Measurements from ENCODE around the gene GPR161.

GPR161 gene

DNA sequence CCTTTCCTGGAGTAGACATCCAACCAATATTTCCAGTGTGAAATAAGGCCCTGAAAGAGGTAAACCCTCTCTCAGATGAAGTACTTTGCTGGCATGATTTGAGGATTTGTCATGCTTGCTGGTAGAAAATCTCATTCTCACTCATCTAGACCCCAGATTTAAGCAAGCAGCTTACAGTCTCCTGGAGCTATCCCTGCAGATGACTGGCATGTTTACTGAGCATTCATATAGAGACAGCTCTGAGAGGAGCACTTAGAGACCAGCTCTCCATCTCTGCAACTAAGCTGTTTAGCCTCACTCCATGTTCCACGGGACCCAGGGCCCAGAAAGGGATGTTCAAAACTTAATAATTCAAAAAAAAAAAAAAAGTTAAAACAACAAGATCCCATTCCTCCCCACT is 34.2 kb downstream of the GPR161 start:
- Histone ChIP-seq H3K9me3 (ENCODE audit: insufficient read depth, low read length) (no peaks in the 10 kb centered on the region), H3K27ac (ENCODE audit: low read length) (no peak overlapping the region), H3K9ac (ENCODE audit: low read length) (no peak overlapping the region), H3K27me3 (ENCODE audit: low read depth, low read length) (no peaks in the 10 kb centered on the region), H3K79me2 (ENCODE audit: low read length) (no peaks in the 10 kb centered on the region), H3K4me2 (ENCODE audit: low read length) (no peak overlapping the region), H3K36me3 (replicated peaks; ENCODE audit: low read depth, low read length) (no peaks in the 10 kb centered on the region), H3K4me3 (ENCODE audit: low read length) (no peak overlapping the region), H2AFZ (ENCODE audit: low read depth, low read length) (no peak overlapping the region), H4K20me1 (ENCODE audit: insufficient read depth, low read length) (no peaks in the 10 kb centered on the region), H3K4me1 (ENCODE audit: low read length) (no peaks in the 10 kb centered on the region)
- TF ChIP-seq, protein P1, sequence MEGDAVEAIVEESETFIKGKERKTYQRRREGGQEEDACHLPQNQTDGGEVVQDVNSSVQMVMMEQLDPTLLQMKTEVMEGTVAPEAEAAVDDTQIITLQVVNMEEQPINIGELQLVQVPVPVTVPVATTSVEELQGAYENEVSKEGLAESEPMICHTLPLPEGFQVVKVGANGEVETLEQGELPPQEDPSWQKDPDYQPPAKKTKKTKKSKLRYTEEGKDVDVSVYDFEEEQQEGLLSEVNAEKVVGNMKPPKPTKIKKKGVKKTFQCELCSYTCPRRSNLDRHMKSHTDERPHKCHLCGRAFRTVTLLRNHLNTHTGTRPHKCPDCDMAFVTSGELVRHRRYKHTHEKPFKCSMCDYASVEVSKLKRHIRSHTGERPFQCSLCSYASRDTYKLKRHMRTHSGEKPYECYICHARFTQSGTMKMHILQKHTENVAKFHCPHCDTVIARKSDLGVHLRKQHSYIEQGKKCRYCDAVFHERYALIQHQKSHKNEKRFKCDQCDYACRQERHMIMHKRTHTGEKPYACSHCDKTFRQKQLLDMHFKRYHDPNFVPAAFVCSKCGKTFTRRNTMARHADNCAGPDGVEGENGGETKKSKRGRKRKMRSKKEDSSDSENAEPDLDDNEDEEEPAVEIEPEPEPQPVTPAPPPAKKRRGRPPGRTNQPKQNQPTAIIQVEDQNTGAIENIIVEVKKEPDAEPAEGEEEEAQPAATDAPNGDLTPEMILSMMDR (IDR thresholded peaks at IDR 0.05; ENCODE audit: low read depth, low read length): no peak
- TF ChIP-seq EZH2phosphoT487 (IDR thresholded peaks at IDR 0.05; ENCODE audit: low read depth): no peak

DNA sequence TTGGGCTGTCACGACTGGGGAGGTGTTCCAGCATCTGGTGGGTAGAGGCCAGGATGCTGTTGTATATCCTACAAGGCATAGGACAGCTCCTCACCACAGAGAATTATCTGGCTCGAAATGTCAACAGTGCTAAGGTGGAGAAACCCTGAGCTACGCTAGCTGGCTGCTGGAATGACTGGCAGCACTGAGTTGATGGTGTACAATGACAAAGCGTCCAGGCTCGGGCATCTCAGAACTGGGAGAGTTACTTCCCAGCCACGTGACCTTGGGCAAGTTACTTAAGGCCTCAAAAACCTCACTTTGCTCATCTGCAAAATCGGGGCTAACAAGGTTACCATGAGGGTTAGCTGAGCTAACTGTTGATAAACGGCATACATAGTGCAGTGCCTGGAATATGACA is 35.4 kb downstream of the GPR161 start:
- H3K79me2 ChIP-seq (ENCODE audit: low read length): no peaks in the 10 kb centered on the region
- H4K20me1 ChIP-seq (ENCODE audit: insufficient read depth, low read length): no peaks in the 10 kb centered on the region
- H3K4me3 ChIP-seq (ENCODE audit: low read length): no peak overlapping the region
- no peak overlapping the region for H2AFZ ChIP-seq (ENCODE audit: low read depth, low read length)
- H3K4me2 ChIP-seq (ENCODE audit: low read length): no peak overlapping the region
- H3K4me1 ChIP-seq (ENCODE audit: low read length): no peaks in the 10 kb centered on the region
- H3K9ac ChIP-seq (ENCODE audit: low read length): no peak overlapping the region
- no peaks in the 10 kb centered on the region for H3K27me3 ChIP-seq (ENCODE audit: low read depth, low read length)
- TF ChIP-seq, protein P1 (IDR thresholded peaks at IDR 0.05; ENCODE audit: low read depth, low read length): no peak
- TF ChIP-seq EZH2phosphoT487 (IDR thresholded peaks at IDR 0.05; ENCODE audit: low read depth): no peak
- H3K36me3 ChIP-seq (replicated peaks; ENCODE audit: low read depth, low read length): no peaks in the 10 kb centered on the region
- H3K9me3 ChIP-seq (ENCODE audit: insufficient read depth, low read length): no peaks in the 10 kb centered on the region
- H3K27ac ChIP-seq (ENCODE audit: low read length): no peak overlapping the region

DNA sequence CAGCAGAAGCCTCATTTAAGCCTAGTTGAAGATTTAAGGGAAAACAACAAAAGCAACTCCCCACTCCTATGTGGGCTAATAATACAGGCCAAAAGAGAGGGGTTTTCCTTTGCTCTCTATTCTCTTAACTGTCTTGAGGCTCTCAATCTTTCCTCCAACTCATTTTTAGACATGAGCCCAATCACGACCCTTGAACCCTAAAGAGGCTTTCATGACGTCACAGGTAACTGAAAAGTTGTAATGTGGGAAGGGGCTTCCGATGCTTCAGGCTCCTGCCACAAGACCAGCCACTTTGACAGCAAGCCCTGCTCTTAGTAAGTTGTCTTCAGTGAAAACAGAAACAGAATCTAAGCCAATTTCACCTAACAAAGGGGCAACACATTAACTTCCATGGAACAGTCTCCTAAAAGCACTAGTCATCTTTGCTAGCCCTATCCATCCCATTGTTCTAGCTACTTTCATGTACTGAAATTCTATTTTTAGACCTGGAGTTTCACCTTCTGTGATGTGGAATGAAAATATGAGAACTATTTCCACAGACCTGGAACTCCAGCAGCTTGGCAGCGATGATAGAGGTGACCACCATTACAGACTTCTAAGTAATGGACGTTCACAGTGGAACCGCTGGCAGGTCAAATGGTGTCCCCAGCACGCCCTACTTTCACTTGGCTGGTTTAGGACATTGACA is 36.3 kb downstream of the GPR161 start:
- no peak overlapping the region for H3K27ac ChIP-seq (ENCODE audit: low read length)
- H3K9me3 ChIP-seq (ENCODE audit: insufficient read depth, low read length): no peaks in the 10 kb centered on the region
- H4K20me1 ChIP-seq (ENCODE audit: insufficient read depth, low read length): no peaks in the 10 kb centered on the region
- TF ChIP-seq, protein P1 (IDR thresholded peaks at IDR 0.05; ENCODE audit: low read depth, low read length): no peak
- TF ChIP-seq EZH2phosphoT487 (IDR thresholded peaks at IDR 0.05; ENCODE audit: low read depth): no peak
- H3K4me2 ChIP-seq (ENCODE audit: low read length): no peak overlapping the region
- no peaks in the 10 kb centered on the region for H3K4me1 ChIP-seq (ENCODE audit: low read length)
- no peak overlapping the region for H3K9ac ChIP-seq (ENCODE audit: low read length)
- H2AFZ ChIP-seq (ENCODE audit: low read depth, low read length): no peak overlapping the region
- no peaks in the 10 kb centered on the region for H3K27me3 ChIP-seq (ENCODE audit: low read depth, low read length)
- H3K4me3 ChIP-seq (ENCODE audit: low read length): no peak overlapping the region
- no peaks in the 10 kb centered on the region for H3K36me3 ChIP-seq (replicated peaks; ENCODE audit: low read depth, low read length)
- no peaks in the 10 kb centered on the region for H3K79me2 ChIP-seq (ENCODE audit: low read length)

DNA sequence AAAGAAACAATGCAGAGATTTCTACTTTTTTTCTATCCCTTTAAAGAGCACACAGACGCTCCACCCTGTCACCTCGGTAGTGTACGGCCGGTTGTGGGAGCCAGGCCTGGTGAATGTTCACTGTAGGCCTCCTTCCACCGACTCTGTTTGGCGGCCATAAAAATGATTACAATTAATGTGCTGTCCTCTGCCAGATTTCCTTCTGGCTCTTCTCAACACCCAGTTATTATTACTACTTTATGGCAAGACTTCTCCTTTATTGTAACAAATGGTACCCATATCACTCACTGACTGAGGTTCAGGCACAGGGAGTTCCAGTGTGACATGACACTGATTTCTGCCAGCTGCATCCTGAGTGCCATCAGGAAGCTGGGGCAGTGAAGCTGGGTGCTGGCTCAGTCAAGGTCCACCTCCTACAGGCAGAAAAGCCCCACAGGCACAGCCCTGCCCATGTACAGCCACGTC is 37.4 kb downstream of the GPR161 start:
- no peak overlapping the region for H3K27ac ChIP-seq (ENCODE audit: low read length)
- H4K20me1 ChIP-seq (ENCODE audit: insufficient read depth, low read length): no peaks in the 10 kb centered on the region
- no peaks in the 10 kb centered on the region for H3K36me3 ChIP-seq (replicated peaks; ENCODE audit: low read depth, low read length)
- H2AFZ ChIP-seq (ENCODE audit: low read depth, low read length): no peak overlapping the region
- H3K9ac ChIP-seq (ENCODE audit: low read length): no peak overlapping the region
- no peaks in the 10 kb centered on the region for H3K4me1 ChIP-seq (ENCODE audit: low read length)
- H3K27me3 ChIP-seq (ENCODE audit: low read depth, low read length): no peaks in the 10 kb centered on the region
- H3K79me2 ChIP-seq (ENCODE audit: low read length): no peaks in the 10 kb centered on the region
- no peaks in the 10 kb centered on the region for H3K9me3 ChIP-seq (ENCODE audit: insufficient read depth, low read length)
- H3K4me3 ChIP-seq (ENCODE audit: low read length): no peak overlapping the region
- no peak overlapping the region for H3K4me2 ChIP-seq (ENCODE audit: low read length)
- TF ChIP-seq, protein P1 (IDR thresholded peaks at IDR 0.05; ENCODE audit: low read depth, low read length): no peak
- TF ChIP-seq EZH2phosphoT487 (IDR thresholded peaks at IDR 0.05; ENCODE audit: low read depth): no peak

Data from OCI-LY3 (cell line).